IMR-90 (cell line): ENCODE results near the gene PGM2. TPM values are rescaled to one million over a fixed set of nuclear protein-coding genes. Genes with fewer than 3 reads are reported as not detected.

Experiments
- ATAC-seq: fragments of 200-7000 bp; cut with Tn5 transposase; 2 replicates; pipeline ENCODE4 v1.9.1; 2020; ENCODE audit warnings: low read depth, mild to moderate bottlenecking, moderate library complexity
- BruUV-seq: library from RNA; stranded (reverse); fragments of 400-500 nt; replicated peaks from 2 replicates; lab custom pipeline; 2021; lab: Mats Ljungman, UMichigan
- CTCF ChIA-PET: fragments of 300-600 bp; formaldehyde crosslinking; extraction: SDS; loops from one replicate; lab custom pipeline; 2021; ENCODE audit warnings: antibody characterized with exemption; lab: Yijun Ruan, JAX
- POLR2A ChIA-PET: fragments of 300-600 bp; sonication (Branson Sonifier 250); formaldehyde crosslinking; loops from one replicate; lab custom pipeline; 2022; ENCODE audit warnings: antibody characterized with exemption; ENCODE audit not compliant: unreplicated experiment; lab: Charles Lee
- DNase-seq: peaks from one replicate; pipeline ENCODE4 v3.0.0; 2013
- H2AFZ ChIP-seq: replicated peaks from 2 replicates; pipeline ENCODE3; 2013; ENCODE audit warnings: low read length, mild to moderate bottlenecking; ENCODE audit not compliant: poor library complexity
- H2AK5ac ChIP-seq: 2 replicates; pipeline ENCODE4 v1.6.1; 2013; ENCODE audit warnings: low read depth, low read length, inconsistent platforms
- H2AK9ac ChIP-seq: replicated peaks from 2 replicates; pipeline ENCODE3; 2013; ENCODE audit warnings: mild to moderate bottlenecking, low read depth, low read length, moderate library complexity; ENCODE audit not compliant: poor library complexity
- H2BK120ac ChIP-seq: 2 replicates; pipeline ENCODE4 v1.6.1; 2013; ENCODE audit warnings: low read depth, low read length, inconsistent platforms
- H2BK15ac ChIP-seq: 3 replicates; pipeline ENCODE4 v1.6.1; 2013; ENCODE audit warnings: low read depth, low read length, inconsistent platforms
- H2BK20ac ChIP-seq: 2 replicates; pipeline ENCODE4 v1.6.1; 2013; ENCODE audit warnings: low read depth, mild to moderate bottlenecking, inconsistent platforms, low read length, moderate library complexity
- H2BK5ac ChIP-seq: 2 replicates; pipeline ENCODE4 v1.6.1; 2013; ENCODE audit warnings: mild to moderate bottlenecking, low read depth, low read length, inconsistent platforms; ENCODE audit not compliant: poor library complexity, severe bottlenecking
- H3K14ac ChIP-seq: replicated peaks from 2 replicates; pipeline ENCODE4 v1.6.1; 2013; ENCODE audit warnings: low read depth, low read length, inconsistent platforms
- H3K18ac ChIP-seq: 2 replicates; pipeline ENCODE4 v1.6.1; 2013; ENCODE audit warnings: low read depth, low read length, control low read depth
- H3K23ac ChIP-seq: 2 replicates; pipeline ENCODE4 v1.6.1; 2013; ENCODE audit warnings: low read depth, low read length, inconsistent platforms
- H3K27ac ChIP-seq: 2 replicates; pipeline ENCODE4 v1.5.1; 2013; ENCODE audit warnings: mild to moderate bottlenecking, control low read depth, low read length; ENCODE audit not compliant: insufficient read depth
- H3K27me3 ChIP-seq: 2 replicates; pipeline ENCODE4 v1.6.1; 2013; ENCODE audit warnings: low read length; ENCODE audit not compliant: control insufficient read depth, insufficient read depth
- H3K36me3 ChIP-seq: 2 replicates; pipeline ENCODE4 v1.6.1; 2013; ENCODE audit warnings: low read length, mixed read lengths; ENCODE audit not compliant: control insufficient read depth, insufficient read depth
- H3K4ac ChIP-seq: 2 replicates; pipeline ENCODE4 v1.6.1; 2013; ENCODE audit warnings: low read depth, low read length, inconsistent platforms
- H3K4me1 ChIP-seq: 2 replicates; pipeline ENCODE4 v1.6.1; 2013; ENCODE audit warnings: low read length, mixed read lengths; ENCODE audit not compliant: control insufficient read depth, insufficient read depth
- H3K4me2 ChIP-seq: 2 replicates; pipeline ENCODE4 v1.6.1; 2013; ENCODE audit warnings: low read depth, mild to moderate bottlenecking, control low read depth, low read length, moderate library complexity
- H3K4me3 ChIP-seq: 2 replicates; pipeline ENCODE4 v1.5.1; 2013; ENCODE audit warnings: low read depth, mild to moderate bottlenecking, control low read depth, low read length, moderate library complexity; ENCODE audit not compliant: insufficient read depth
- H3K56ac ChIP-seq: 2 replicates; pipeline ENCODE4 v1.6.1; 2013; ENCODE audit warnings: low read length, inconsistent platforms; ENCODE audit not compliant: insufficient read depth; ENCODE audit errors: extremely low read depth
- H3K79me1 ChIP-seq, 2 experiments: 2 replicates each; pipeline ENCODE4 v1.6.1; 2013; ENCODE audit warnings: low read length in 2 of 2, inconsistent platforms in 1 of 2, low read depth in 1 of 2
- H3K9ac ChIP-seq: 2 replicates; pipeline ENCODE4 v1.6.1; 2013; ENCODE audit warnings: low read depth, low read length, control low read depth
- H3K9me1 ChIP-seq: 2 replicates; pipeline ENCODE4 v1.6.1; 2013; ENCODE audit warnings: low read length, inconsistent platforms; ENCODE audit not compliant: insufficient read depth
- H3K9me3 ChIP-seq: 2 replicates; pipeline ENCODE4 v1.6.1; 2013; ENCODE audit warnings: low read length; ENCODE audit not compliant: control insufficient read depth, insufficient read depth
- H4K20me1 ChIP-seq: 2 replicates; pipeline ENCODE4 v1.6.1; 2013; ENCODE audit warnings: low read length, inconsistent platforms; ENCODE audit not compliant: insufficient read depth
- H4K5ac ChIP-seq: 2 replicates; pipeline ENCODE4 v1.6.1; 2013; ENCODE audit warnings: mild to moderate bottlenecking, low read depth, low read length, control low read depth
- H4K8ac ChIP-seq, 2 experiments: 2 replicates each; pipeline ENCODE4 v1.6.1; 2013; ENCODE audit warnings: low read depth in 2 of 2, low read length in 2 of 2, control low read depth in 1 of 2, inconsistent platforms in 1 of 2
- H4K91ac ChIP-seq: 2 replicates; pipeline ENCODE4 v1.6.1; 2013; ENCODE audit warnings: low read depth, low read length, inconsistent platforms; ENCODE audit not compliant: insufficient read depth
- BHLHE40 ChIP-seq: fragments of 150-350 bp; IDR thresholded peaks from 2 replicates; pipeline ENCODE4 v1.6.1; 2016; ENCODE audit warnings: mild to moderate bottlenecking, low read depth, low read length
- FOS ChIP-seq: fragments of 150-350 bp; IDR thresholded peaks from 2 replicates; pipeline ENCODE4 v1.6.1; 2016; ENCODE audit warnings: low read depth, low read length
- MAZ ChIP-seq: IDR thresholded peaks from 2 replicates; pipeline ENCODE4 v1.6.1; 2012; ENCODE audit warnings: low read depth, mild to moderate bottlenecking, low read length, improper control_type of control experiment, moderate library complexity, borderline replicate concordance
- MXI1 ChIP-seq: IDR thresholded peaks from 2 replicates; pipeline ENCODE4 v1.6.1; 2012; ENCODE audit warnings: low read depth, mild to moderate bottlenecking, low read length, moderate library complexity, borderline replicate concordance
- RAD21 ChIP-seq: IDR thresholded peaks from 2 replicates; pipeline ENCODE4 v1.6.1; 2012; ENCODE audit warnings: low read length, improper control_type of control experiment
- WGBS, 2 experiments: methylation state at CpG; one replicate each; pipeline versions ENCODE4 v1.1.5 to v1.1.7; 2013; ENCODE audit warnings: missing lambda C conversion rate in 2 of 2; ENCODE audit not compliant: insufficient read length in 1 of 2; ENCODE audit errors: extremely low coverage in 2 of 2; 5-methylcytosine and 5-hydroxymethylcytosine counted together
- dilution Hi-C: fragments of 300-500 bp; cut with HindIII; formaldehyde crosslinking; loops from one replicate; pipeline ENCODE4 v1.14.3; 2018; ENCODE audit warnings: low sequenced_read_pairs; ENCODE audit not compliant: unreplicated experiment
- in situ Hi-C: fragments of 300-500 bp; cut with MboI; formaldehyde crosslinking; loops from 3 replicates; pipeline ENCODE4 v1.14.3; 2019; ENCODE audit warnings: low sequenced_read_pairs, inconsistent platforms, mixed read lengths
- intact Hi-C: fragments of 100-400 bp; cut with micrococcal nuclease; formaldehyde crosslinking; loops from 2 replicates; pipeline ENCODE4 v1.10.0; 2022
- polyA plus RNA-seq, 3 experiments: library from polyadenylated mRNA; depleted of rRNA; stranded (reverse); fragments of >200 nt; gene quantifications; 2 replicates each; pipeline ENCODE4 v1.2.3, GENCODE V29; 2012; ENCODE audit warnings: low replicate concordance in 1 of 3
- total RNA-seq: library from RNA; depleted of rRNA; stranded (reverse); fragments of >200 nt; gene quantifications from 2 replicates; pipeline ENCODE4 v1.2.3, GENCODE V29; 2012
- TF ChIP-seq, protein P1 (sequence below): conservative IDR thresholded peaks from 2 replicates; pipeline ENCODE4 v1.5.1; 2012; ENCODE audit warnings: mild to moderate bottlenecking, low read depth, low read length, improper control_type of control experiment

Gene PGM2
- total and polyA plus RNA-seq, 2 of the 4 experiments (the other 2 are of a cell fraction) = 18.7 to 26.2 TPM

DNA sequence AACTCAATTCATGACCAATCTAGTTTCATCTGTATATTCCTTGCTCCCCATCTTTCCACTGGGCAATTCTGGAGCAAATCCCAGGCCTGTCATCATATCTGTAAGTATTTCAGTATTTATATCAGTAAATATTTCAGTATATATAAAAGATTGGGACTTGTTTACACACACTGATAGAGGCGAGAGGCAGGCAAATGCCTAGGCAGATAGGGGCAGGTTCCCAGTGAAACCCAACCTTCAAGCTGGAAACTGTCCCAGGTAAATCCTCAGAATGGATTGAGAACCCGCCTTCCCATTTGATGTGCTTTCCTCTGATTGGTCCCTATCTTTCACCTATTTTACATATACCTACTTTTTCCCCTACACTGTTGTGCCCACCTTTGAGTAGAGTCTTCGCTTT lies 40.6 kb downstream of the PGM2 start:
- no peak overlapping the region for H2BK120ac ChIP-seq
- no peaks in the 10 kb centered on the region for H3K9me1 ChIP-seq
- H2AFZ ChIP-seq = no peak overlapping the region
- no peak overlapping the region for H3K14ac ChIP-seq
- no peaks in the 10 kb centered on the region for H3K79me1 ChIP-seq
- no TSS peak for BruUV-seq
- H3K56ac ChIP-seq = no peak overlapping the region
- H3K4me1 ChIP-seq = no peaks in the 10 kb centered on the region
- H2BK20ac ChIP-seq = no peak overlapping the region
- TF ChIP-seq RAD21 = no peak
- TF ChIP-seq MXI1 = no peak
- TF ChIP-seq FOS = no peak
- no peak for TF ChIP-seq MAZ
- TF ChIP-seq, protein P1, sequence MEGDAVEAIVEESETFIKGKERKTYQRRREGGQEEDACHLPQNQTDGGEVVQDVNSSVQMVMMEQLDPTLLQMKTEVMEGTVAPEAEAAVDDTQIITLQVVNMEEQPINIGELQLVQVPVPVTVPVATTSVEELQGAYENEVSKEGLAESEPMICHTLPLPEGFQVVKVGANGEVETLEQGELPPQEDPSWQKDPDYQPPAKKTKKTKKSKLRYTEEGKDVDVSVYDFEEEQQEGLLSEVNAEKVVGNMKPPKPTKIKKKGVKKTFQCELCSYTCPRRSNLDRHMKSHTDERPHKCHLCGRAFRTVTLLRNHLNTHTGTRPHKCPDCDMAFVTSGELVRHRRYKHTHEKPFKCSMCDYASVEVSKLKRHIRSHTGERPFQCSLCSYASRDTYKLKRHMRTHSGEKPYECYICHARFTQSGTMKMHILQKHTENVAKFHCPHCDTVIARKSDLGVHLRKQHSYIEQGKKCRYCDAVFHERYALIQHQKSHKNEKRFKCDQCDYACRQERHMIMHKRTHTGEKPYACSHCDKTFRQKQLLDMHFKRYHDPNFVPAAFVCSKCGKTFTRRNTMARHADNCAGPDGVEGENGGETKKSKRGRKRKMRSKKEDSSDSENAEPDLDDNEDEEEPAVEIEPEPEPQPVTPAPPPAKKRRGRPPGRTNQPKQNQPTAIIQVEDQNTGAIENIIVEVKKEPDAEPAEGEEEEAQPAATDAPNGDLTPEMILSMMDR = no peak
- TF ChIP-seq BHLHE40 = no peak
- intact Hi-C loops (no loop called here), dilution Hi-C loops (no loop called here), in situ Hi-C loops (no loop called here)
- no peak overlapping the region for H4K8ac ChIP-seq
- no peaks in the 10 kb centered on the region for H3K27me3 ChIP-seq
- CTCF ChIA-PET = no interaction called here
- no peak overlapping the region for H4K5ac ChIP-seq
- no CpG with 5 or more reads among the region's 3 CpGs for WGBS, 2 experiments
- no peak overlapping the region for H4K91ac ChIP-seq
- no peak overlapping the region for H3K4me2 ChIP-seq
- no peak overlapping the region for H2BK5ac ChIP-seq
- peaks cover 2% of the 10 kb centered on the region for H3K36me3 ChIP-seq
- H4K20me1 ChIP-seq = no peaks in the 10 kb centered on the region
- no peak overlapping the region for H3K27ac ChIP-seq
- H3K4ac ChIP-seq = no peak overlapping the region
- no peak overlapping the region for H3K23ac ChIP-seq
- ATAC-seq (no peak), DNase-seq (no peak)
- no peaks in the 10 kb centered on the region for H3K9me3 ChIP-seq
- no peak overlapping the region for H2AK9ac ChIP-seq
- no peak overlapping the region for H2AK5ac ChIP-seq
- no peak overlapping the region for H3K18ac ChIP-seq
- H2BK15ac ChIP-seq = no peak overlapping the region
- H3K4me3 ChIP-seq = no peak overlapping the region
- POLR2A ChIA-PET = no interaction called here
- H3K9ac ChIP-seq = no peak overlapping the region
